Measurements from ENCODE around the gene NHLRC1. TPM values are rescaled to one million over a fixed set of nuclear protein-coding genes. Genes with fewer than 3 reads are reported as not detected.
A peak's percentile ranks its signal among the peaks of the same experiment; 100 is the strongest.

Gene NHLRC1
- total and polyA plus RNA-seq, 7 donors = 0.84 to 3.2 (median 2.2) TPM

DNA sequence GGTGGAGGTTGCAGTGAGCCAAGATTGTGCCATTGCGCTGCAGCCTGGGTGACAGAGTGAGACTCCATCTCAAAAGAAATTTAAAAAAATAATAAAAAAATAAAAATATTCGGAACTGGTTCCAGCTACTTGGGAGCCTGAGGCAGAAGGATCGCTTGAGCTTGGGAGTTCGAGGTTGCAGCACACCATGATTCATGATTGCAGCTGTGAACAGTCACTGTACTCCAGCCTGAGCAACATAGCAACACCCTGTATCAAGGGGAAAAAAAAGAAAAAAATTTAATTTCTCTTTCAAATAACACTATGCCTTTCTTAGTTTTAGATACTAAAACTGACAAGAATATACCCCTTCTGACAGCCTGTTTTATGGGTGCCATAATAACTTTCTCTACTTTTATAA lies 43.3 kb upstream of the NHLRC1 start:
- Histone ChIP-seq H3K27ac (no peak overlapping the region), H3K4me3 (no peak overlapping the region), H3K9me3 (no peaks in the 10 kb centered on the region), H3K4me1 (peaks cover 6% of the 10 kb centered on the region), H3K36me3 (ENCODE audit: insufficient read depth in 1 of 2, low read depth in 1 of 2) (peaks cover 12 to 90% of the 10 kb centered on the region in 2 donors), H3K27me3 (ENCODE audit: insufficient read depth in 3 of 3, low read length in 2 of 3) (no peaks in the 10 kb centered on the region)
- DNase-seq = no peak
- TF ChIP-seq, protein P1, sequence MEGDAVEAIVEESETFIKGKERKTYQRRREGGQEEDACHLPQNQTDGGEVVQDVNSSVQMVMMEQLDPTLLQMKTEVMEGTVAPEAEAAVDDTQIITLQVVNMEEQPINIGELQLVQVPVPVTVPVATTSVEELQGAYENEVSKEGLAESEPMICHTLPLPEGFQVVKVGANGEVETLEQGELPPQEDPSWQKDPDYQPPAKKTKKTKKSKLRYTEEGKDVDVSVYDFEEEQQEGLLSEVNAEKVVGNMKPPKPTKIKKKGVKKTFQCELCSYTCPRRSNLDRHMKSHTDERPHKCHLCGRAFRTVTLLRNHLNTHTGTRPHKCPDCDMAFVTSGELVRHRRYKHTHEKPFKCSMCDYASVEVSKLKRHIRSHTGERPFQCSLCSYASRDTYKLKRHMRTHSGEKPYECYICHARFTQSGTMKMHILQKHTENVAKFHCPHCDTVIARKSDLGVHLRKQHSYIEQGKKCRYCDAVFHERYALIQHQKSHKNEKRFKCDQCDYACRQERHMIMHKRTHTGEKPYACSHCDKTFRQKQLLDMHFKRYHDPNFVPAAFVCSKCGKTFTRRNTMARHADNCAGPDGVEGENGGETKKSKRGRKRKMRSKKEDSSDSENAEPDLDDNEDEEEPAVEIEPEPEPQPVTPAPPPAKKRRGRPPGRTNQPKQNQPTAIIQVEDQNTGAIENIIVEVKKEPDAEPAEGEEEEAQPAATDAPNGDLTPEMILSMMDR (IDR thresholded peaks at IDR 0.05) = no peak
- intact Hi-C loops (cut with DNase I) = no loop called here
- WGBS, 3 donors = 93 to 99% (median 98%) methylated on average over 4 of the region's 4 CpGs
- no peak for ATAC-seq

DNA sequence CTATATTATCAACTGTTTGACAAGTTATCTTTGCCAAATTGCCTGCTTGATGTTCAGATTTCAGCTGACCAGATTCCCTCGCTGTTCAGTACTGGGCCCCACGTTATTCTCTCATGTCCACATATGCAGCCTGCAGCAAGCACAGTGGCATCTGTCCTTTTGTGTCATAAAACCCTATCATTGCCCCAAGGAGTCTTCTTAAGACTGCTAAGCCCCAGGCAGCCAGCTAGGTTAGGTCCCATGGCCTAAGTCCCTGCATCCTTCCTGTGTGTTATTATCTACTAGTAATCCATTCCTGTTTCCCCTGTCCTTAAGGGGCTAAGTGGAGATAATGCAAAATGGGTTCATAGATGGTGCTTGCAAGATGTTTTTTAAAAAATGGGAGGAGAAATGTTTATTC lies 39.9 kb upstream of the NHLRC1 start:
- H3K27me3 ChIP-seq (ENCODE audit: insufficient read depth in 3 of 3, low read length in 2 of 3) = no peaks in the 10 kb centered on the region
- ATAC-seq = no peak
- peaks cover 5 to 72% of the 10 kb centered on the region in 2 donors for H3K36me3 ChIP-seq (ENCODE audit: insufficient read depth in 1 of 2, low read depth in 1 of 2)
- H3K27ac ChIP-seq = peak overlapping the region; percentile 70
- WGBS, 3 donors = 85 to 87% (median 86%) methylated on average over 2 of the region's 2 CpGs
- H3K9me3 ChIP-seq = no peaks in the 10 kb centered on the region
- no peak overlapping the region for H3K4me3 ChIP-seq
- no peak for DNase-seq
- intact Hi-C loops (cut with DNase I) = loop anchor here in 1 of 2 donors (5.0 kb wide), 1 partner anchor 60 kb away; no protein-coding TSS in a partner anchor
- TF ChIP-seq, protein P1 (IDR thresholded peaks at IDR 0.05) = no peak
- peaks cover 6% of the 10 kb centered on the region for H3K4me1 ChIP-seq

DNA sequence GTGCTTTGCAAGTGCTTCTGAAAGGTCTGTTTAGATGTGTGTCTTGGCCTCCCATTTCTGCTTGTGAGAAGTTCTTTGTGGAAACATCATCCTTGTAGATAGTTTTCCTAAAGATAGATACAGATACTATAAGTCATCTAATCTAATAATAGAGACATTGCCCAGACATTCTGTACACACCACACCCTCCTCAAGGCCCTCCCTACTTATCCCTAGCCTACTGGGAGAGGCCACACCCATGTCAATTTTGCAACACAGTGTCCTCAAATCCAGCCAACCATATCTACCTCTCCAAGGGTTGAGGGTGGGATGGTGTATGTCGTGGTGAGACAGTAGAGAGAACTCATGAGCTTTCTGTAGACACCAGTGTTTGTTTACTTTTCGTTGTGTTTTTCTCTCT lies 39.0 kb upstream of the NHLRC1 start:
- intact Hi-C loops (cut with DNase I) = loop anchor here in 1 of 2 donors (5.0 kb wide), 1 partner anchor 61 kb away; no protein-coding TSS in a partner anchor
- DNase-seq = no peak
- Histone ChIP-seq H3K4me1 (peaks cover 6% of the 10 kb centered on the region), H3K9me3 (no peaks in the 10 kb centered on the region), H3K27ac (peak overlapping the region; percentile 70), H3K27me3 (ENCODE audit: insufficient read depth in 3 of 3, low read length in 2 of 3) (no peaks in the 10 kb centered on the region), H3K4me3 (no peak overlapping the region), H3K36me3 (ENCODE audit: insufficient read depth in 1 of 2, low read depth in 1 of 2) (peaks cover 5 to 62% of the 10 kb centered on the region in 2 donors)
- TF ChIP-seq, protein P1 (IDR thresholded peaks at IDR 0.05) = no peak
- ATAC-seq = peak; percentile 61 to 97 (median 96)
- 85 to 91% (median 86%) methylated on average over 2 of the region's 2 CpGs for WGBS, 3 donors

DNA sequence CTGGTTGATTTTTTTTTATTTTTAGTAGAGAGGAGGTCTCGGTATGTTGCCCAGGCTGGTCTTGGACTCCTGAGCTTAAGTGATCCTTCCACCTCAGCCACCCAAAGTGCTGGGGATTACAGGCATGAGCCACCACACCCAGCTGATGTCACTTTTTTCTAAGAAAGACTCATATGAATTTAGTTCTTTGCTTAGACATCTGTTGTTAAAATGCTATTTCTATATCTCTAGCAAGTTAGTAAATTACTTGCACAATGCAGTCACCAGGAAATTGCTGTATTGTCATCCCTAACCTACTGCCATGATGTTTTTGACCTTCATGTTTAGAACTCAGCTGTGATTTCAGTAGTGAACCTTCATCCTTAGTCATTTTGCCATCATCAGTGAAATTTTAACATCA lies 38.4 kb upstream of the NHLRC1 start:
- H3K36me3 ChIP-seq (ENCODE audit: insufficient read depth in 1 of 2, low read depth in 1 of 2) = peaks cover 5 to 57% of the 10 kb centered on the region in 2 donors
- H3K27me3 ChIP-seq (ENCODE audit: insufficient read depth in 3 of 3, low read length in 2 of 3) = no peaks in the 10 kb centered on the region
- peaks cover 11% of the 10 kb centered on the region for H3K4me1 ChIP-seq
- TF ChIP-seq, protein P1 (IDR thresholded peaks at IDR 0.05) = no peak
- no peak overlapping the region for H3K4me3 ChIP-seq
- no peak for DNase-seq
- peak overlapping the region; percentile 70 for H3K27ac ChIP-seq
- H3K9me3 ChIP-seq = no peaks in the 10 kb centered on the region
- WGBS, 3 donors = 75 to 92% (median 83%) methylated on average over 1 of the region's 1 CpG
- peak in 1 of 4 donors; percentile 34 for ATAC-seq
- intact Hi-C loops (cut with DNase I) = loop anchor here in 1 of 2 donors (5.0 kb wide), 1 partner anchor 61 kb away; no protein-coding TSS in a partner anchor
